Measurements from ENCODE around the gene NAPEPLD.

DNA sequence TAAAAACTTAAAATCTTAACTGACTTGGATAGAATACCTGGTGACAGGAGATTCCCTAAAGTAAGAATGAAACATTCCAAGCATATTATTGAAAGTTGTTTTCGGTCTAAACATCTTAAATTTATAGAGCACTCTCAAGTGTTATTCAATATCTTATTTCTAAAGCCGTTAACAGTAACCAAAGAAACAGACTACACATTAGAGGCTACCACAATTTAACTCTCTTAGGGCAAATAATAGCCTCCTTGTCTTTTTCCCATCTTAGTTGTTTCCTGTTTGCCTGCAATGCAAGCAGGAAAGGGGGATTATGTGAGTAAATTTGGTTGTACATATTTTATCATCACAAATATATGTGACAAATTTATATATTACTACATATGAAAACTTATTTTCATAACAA, 31.4 kb downstream of the NAPEPLD start:
- TF ChIP-seq CTCF (IDR thresholded peaks at IDR 0.05; ENCODE audit: extremely low read depth in 1 of 2, insufficient read depth in 1 of 2, low read depth in 1 of 2, low read length in 2 of 2) (no peak), EZH2 (IDR thresholded peaks at IDR 0.05; ENCODE audit: borderline replicate concordance, low read depth, low read length, severe bottlenecking) (no peak), JUN (IDR thresholded peaks at IDR 0.05; ENCODE audit: borderline replicate concordance, insufficient read depth, insufficient read length, low read depth) (no peak), MAX (IDR thresholded peaks at IDR 0.05; ENCODE audit: insufficient read depth, insufficient read length) (no peak), POLR2A (IDR thresholded peaks at IDR 0.05; ENCODE audit: low read depth, low read length) (no peak), FOS (IDR thresholded peaks at IDR 0.05; ENCODE audit: borderline replicate concordance, insufficient read depth, low read length) (no peak), POLR2AphosphoS5 (IDR thresholded peaks at IDR 0.05; ENCODE audit: insufficient read depth, low read depth, low read length) (no peak)

Data from endothelial cell of umbilical vein (primary cell).